Stomach (tissue), 9 donors: ENCODE measurements around the gene GATB. TPM values are rescaled to one million over a fixed set of nuclear protein-coding genes. Genes with fewer than 3 reads are reported as not detected.

Experiments used
- DNase-seq, 2 donors: peaks; one replicate each; pipeline versions ENCODE4 v3.0.0 to v3.0.0-alpha.2; 2013 to 2019
- H3K27ac ChIP-seq, 5 donors: fragments of 200-600 bp in 4 of 5; sonication (generic) in 4 of 5; one replicate each; pipeline ENCODE4 v1.5.1; 2013 to 2019; ENCODE audit warnings: mild to moderate bottlenecking in 1 of 5, moderate library complexity in 1 of 5
- H3K27me3 ChIP-seq, 3 donors: fragments of 200-600 bp; sonication (generic); one replicate each; pipeline ENCODE4 v1.5.1; 2017 to 2019; ENCODE audit warnings: mixed run types in 1 of 3
- H3K36me3 ChIP-seq, 4 donors: fragments of 200-600 bp; sonication (generic); 1 replicate in 3 of 4; 2 replicates in 1 of 4; pipeline ENCODE4 v1.5.1; 2016 to 2019
- H3K4me1 ChIP-seq, 4 donors: fragments of 200-600 bp; sonication (generic); one replicate each; pipeline ENCODE4 v1.5.1; 2016 to 2019
- H3K4me3 ChIP-seq, 4 donors: fragments of 200-600 bp; sonication (generic) in 3 of 4; one replicate each; pipeline ENCODE4 v1.5.1; 2016 to 2019; ENCODE audit warnings: mild to moderate bottlenecking in 1 of 4
- H3K9me3 ChIP-seq, 4 donors: fragments of 200-600 bp; sonication (generic); one replicate each; pipeline ENCODE4 v1.5.1; 2016 to 2019
- CTCF ChIP-seq, 7 experiments: fragments of 450-650 bp in 4 of 7; fragments of 200-600 bp in 3 of 7; sonication (generic) in 3 of 7; IDR thresholded peaks; one replicate each; pipeline ENCODE4 v1.5.1; 2016 to 2019; ENCODE audit warnings: antibody characterized with exemption in 7 of 7, control low read depth in 2 of 7, mild to moderate bottlenecking in 1 of 7
- EP300 ChIP-seq: sonication (generic); formaldehyde crosslinking; IDR thresholded peaks from one replicate; pipeline ENCODE4 v1.6.1; 2017; ENCODE audit warnings: antibody characterized with exemption
- POLR2A ChIP-seq, 4 donors: fragments of 450-650 bp; IDR thresholded peaks; one replicate each; pipeline ENCODE4 v1.6.1; 2016; ENCODE audit warnings: antibody characterized with exemption in 4 of 4, control low read depth in 2 of 4, mild to moderate bottlenecking in 1 of 4, moderate library complexity in 1 of 4
- POLR2AphosphoS5 ChIP-seq, 3 donors: sonication (generic); formaldehyde crosslinking; IDR thresholded peaks; one replicate each; pipeline ENCODE4 v1.6.1; 2016; ENCODE audit warnings: antibody characterized with exemption in 3 of 3
- WGBS, 5 donors: extraction: QIAGEN DNeasy Blood & Tissue Kit in 3 of 5; methylation state at CpG; one replicate each; pipeline versions ENCODE4 v1.1.5 to v1.1.7; 2013 to 2018; 5-methylcytosine and 5-hydroxymethylcytosine counted together
- intact Hi-C: fragments of 100-400 bp; cut with DNase I; formaldehyde crosslinking; loops from one replicate; pipeline ENCODE4 v1.15.1; 2023; ENCODE audit warnings: low total_unique reads
- polyA plus RNA-seq, 3 donors: library from polyadenylated mRNA; stranded (reverse); fragments of 200-250 nt; gene quantifications; one replicate each; pipeline ENCODE4 v1.2.3, GENCODE V29; 2013
- total RNA-seq, 5 donors: library from RNA; depleted of rRNA; stranded (reverse); fragments of >200 nt; gene quantifications; one replicate each; pipeline versions ENCODE4 v1.1.0 to v1.2.3, GENCODE V29; 2014 to 2016
- donor health status: healthy with polysubstance abuse.
- donor health status: Bipolar disorder and iron deficiency.
- donor health status: healthy.

The GATB gene
- total and polyA plus RNA-seq, 8 donors = 1.8 to 32.2 (median 19.9) TPM

GRCh38 chr4:151692443-151692782 is 68.4 kb downstream of the GATB start:
- H3K27me3 ChIP-seq = no peaks in the 10 kb centered on the region
- TF ChIP-seq POLR2A (IDR thresholded peaks at IDR 0.05) = no peak
- no peak for TF ChIP-seq CTCF (IDR thresholded peaks at IDR 0.05)
- no peak for TF ChIP-seq EP300
- peak in 1 of 3 donors; percentile 60 for TF ChIP-seq POLR2AphosphoS5 (IDR thresholded peaks at IDR 0.05)
- intact Hi-C loops = no loop called here
- H3K9me3 ChIP-seq = no peaks in the 10 kb centered on the region
- H3K4me1 ChIP-seq = peaks cover 42 to 57% (median 50%) of the 10 kb centered on the region in 4 donors
- peak; percentile 21 to 70 for DNase-seq
- H3K4me3 ChIP-seq = no peak overlapping the region
- WGBS, 5 donors = 54 to 72% (median 58%) methylated on average over 6 of the region's 6 CpGs
- H3K27ac ChIP-seq = peak overlapping the region; percentile 74 to 84 (median 79)
- peaks cover 0 to 11% (median 2%) of the 10 kb centered on the region in 4 donors for H3K36me3 ChIP-seq

- Histone ChIP-seq H3K36me3 (peaks cover 0 to 11% (median 0%) of the 10 kb centered on the region in 4 donors), H3K27me3 (no peaks in the 10 kb centered on the region), H3K27ac (peak overlapping the region; percentile 74 to 84 (median 79)), H3K4me3 (no peak overlapping the region), H3K4me1 (peaks cover 48 to 63% (median 56%) of the 10 kb centered on the region in 4 donors), H3K9me3 (no peaks in the 10 kb centered on the region)
- 45 to 70% (median 58%) methylated on average over 14 of the region's 14 CpGs for WGBS, 5 donors
- TF ChIP-seq POLR2A (IDR thresholded peaks at IDR 0.05) = no peak
- TF ChIP-seq POLR2AphosphoS5 (IDR thresholded peaks at IDR 0.05) = peak in 1 of 3 donors; percentile 48
- no peak for TF ChIP-seq EP300
- DNase-seq = peak; percentile 56 to 68
- intact Hi-C loops = no loop called here
Measured at GRCh38 chr4:151691639-151692442, 69.0 kb downstream of the GATB start.

GRCh38 chr4:151690876-151691275 is 69.9 kb downstream of the GATB start:
- 63 to 72% (median 71%) methylated on average over 4 of the region's 4 CpGs for WGBS, 5 donors
- Histone ChIP-seq H3K4me3 (no peak overlapping the region), H3K27ac (peak overlapping the region; percentile 13 to 82 (median 79)), H3K4me1 (peaks cover 51 to 71% (median 61%) of the 10 kb centered on the region in 4 donors), H3K36me3 (peaks cover 0 to 9% (median 0%) of the 10 kb centered on the region in 4 donors), H3K27me3 (no peaks in the 10 kb centered on the region), H3K9me3 (no peaks in the 10 kb centered on the region)
- intact Hi-C loops = no loop called here
- DNase-seq = no peak
- no peak for TF ChIP-seq POLR2AphosphoS5 (IDR thresholded peaks at IDR 0.05)

GRCh38 chr4:151690164-151690870 is 70.5 kb downstream of the GATB start:
- 28 to 46% (median 35%) methylated on average over 4 of the region's 4 CpGs for WGBS, 5 donors
- Histone ChIP-seq H3K36me3 (peaks cover 0 to 9% (median 0%) of the 10 kb centered on the region in 4 donors), H3K4me1 (peaks cover 51 to 71% (median 61%) of the 10 kb centered on the region in 4 donors), H3K4me3 (no peak overlapping the region), H3K9me3 (no peaks in the 10 kb centered on the region), H3K27me3 (no peaks in the 10 kb centered on the region), H3K27ac (peak overlapping the region; percentile 13 to 82 (median 79))
- TF ChIP-seq CTCF (IDR thresholded peaks at IDR 0.05) = no peak
- no peak for TF ChIP-seq POLR2A (IDR thresholded peaks at IDR 0.05)
- TF ChIP-seq POLR2AphosphoS5 (IDR thresholded peaks at IDR 0.05) = no peak
- no peak for TF ChIP-seq EP300
- intact Hi-C loops = no loop called here
- peak; percentile 35 to 44 for DNase-seq

- TF ChIP-seq POLR2AphosphoS5 (IDR thresholded peaks at IDR 0.05) (no peak), CTCF (IDR thresholded peaks at IDR 0.05) (no peak), POLR2A (IDR thresholded peaks at IDR 0.05) (no peak), EP300 (no peak)
- intact Hi-C loops = no loop called here
- 77 to 88% (median 85%) methylated on average over 10 of the region's 10 CpGs for WGBS, 5 donors
- Histone ChIP-seq H3K4me3 (no peak overlapping the region), H3K4me1 (peaks cover 51 to 71% (median 61%) of the 10 kb centered on the region in 4 donors), H3K36me3 (peaks cover 0 to 9% (median 0%) of the 10 kb centered on the region in 4 donors), H3K27me3 (no peaks in the 10 kb centered on the region), H3K9me3 (no peaks in the 10 kb centered on the region), H3K27ac (peak overlapping the region in 3 of 5 donors; percentile 66 to 82 (median 79))
- DNase-seq = no peak
Measured at GRCh38 chr4:151689211-151689991, 71.4 kb downstream of the GATB start.
